Measurements from ENCODE around the gene FATE1. TPM values are rescaled to one million over a fixed set of nuclear protein-coding genes. Genes with fewer than 3 reads are reported as not detected.

FATE1 gene
- total RNA-seq, 1 donor from 2014 or later = not detected

- Mint-ChIP-seq H3K4me3 (ENCODE audit: unreplicated experiment) (no peak overlapping the region), H3K36me3 (ENCODE audit: low read depth, unreplicated experiment) (no peaks in the 10 kb centered on the region), H3K27ac (ENCODE audit: unreplicated experiment) (no peak overlapping the region), H3K27me3 (ENCODE audit: low read depth, unreplicated experiment) (peaks cover 18% of the 10 kb centered on the region), H3K4me1 (ENCODE audit: low read depth, unreplicated experiment) (peaks cover 5% of the 10 kb centered on the region), H3K9me3 (ENCODE audit: unreplicated experiment) (no peaks in the 10 kb centered on the region)
- Histone ChIP-seq H3K9ac (ENCODE audit: low read length) (no peak overlapping the region), H2AFZ (ENCODE audit: low read depth, low read length) (peak overlapping the region; percentile 58), H3K4me3 (ENCODE audit: insufficient read depth, low read depth, low read length) (no peak overlapping the region), H3K9me3 (ENCODE audit: insufficient read depth, low read depth, low read length) (no peaks in the 10 kb centered on the region), H3K4me1 (ENCODE audit: insufficient read depth, low read length) (peaks cover 13% of the 10 kb centered on the region), H4K20me1 (ENCODE audit: insufficient read depth, low read length) (no peaks in the 10 kb centered on the region), H3K27me3 (ENCODE audit: insufficient read depth, low read length) (no peaks in the 10 kb centered on the region), H3K27ac (ENCODE audit: low read depth, low read length) (no peak overlapping the region), H3K4me2 (ENCODE audit: low read length) (peak overlapping the region; percentile 73), H3K36me3 (ENCODE audit: insufficient read depth, low read length) (no peaks in the 10 kb centered on the region), H3K79me2 (ENCODE audit: insufficient read depth, low read length) (no peaks in the 10 kb centered on the region)
- DNase-seq (ENCODE audit: low read depth) = peak; percentile 36
- TF ChIP-seq EZH2 (IDR thresholded peaks at IDR 0.05; ENCODE audit: insufficient read depth, low read length) (no peak), CTCF (IDR thresholded peaks at IDR 0.05; ENCODE audit: insufficient read depth, low read depth, low read length) (peak; percentile 71)
- FAIRE-seq = peak; percentile 80
Observed at GRCh38 chrX:151753313-151754046, 37.6 kb downstream of the FATE1 start.

GRCh38 chrX:151754047-151754429 is 38.2 kb downstream of the FATE1 start:
- H4K20me1 ChIP-seq (ENCODE audit: insufficient read depth, low read length) = no peaks in the 10 kb centered on the region
- no peaks in the 10 kb centered on the region for H3K9me3 Mint-ChIP-seq (ENCODE audit: unreplicated experiment)
- H3K27me3 Mint-ChIP-seq (ENCODE audit: low read depth, unreplicated experiment) = peaks cover 18% of the 10 kb centered on the region
- peaks cover 5% of the 10 kb centered on the region for H3K4me1 Mint-ChIP-seq (ENCODE audit: low read depth, unreplicated experiment)
- no peaks in the 10 kb centered on the region for H3K36me3 Mint-ChIP-seq (ENCODE audit: low read depth, unreplicated experiment)
- FAIRE-seq = peak; percentile 99
- peak overlapping the region; percentile 73 for H3K4me2 ChIP-seq (ENCODE audit: low read length)
- H3K9me3 ChIP-seq (ENCODE audit: insufficient read depth, low read depth, low read length) = no peaks in the 10 kb centered on the region
- H3K4me3 Mint-ChIP-seq (ENCODE audit: unreplicated experiment) = no peak overlapping the region
- no peak overlapping the region for H3K4me3 ChIP-seq (ENCODE audit: insufficient read depth, low read depth, low read length)
- no peaks in the 10 kb centered on the region for H3K36me3 ChIP-seq (ENCODE audit: insufficient read depth, low read length)
- peaks cover 13% of the 10 kb centered on the region for H3K4me1 ChIP-seq (ENCODE audit: insufficient read depth, low read length)
- H3K27ac Mint-ChIP-seq (ENCODE audit: unreplicated experiment) = peak overlapping the region; percentile 34
- DNase-seq (ENCODE audit: low read depth) = peak; percentile 85
- H3K9ac ChIP-seq (ENCODE audit: low read length) = no peak overlapping the region
- H3K79me2 ChIP-seq (ENCODE audit: insufficient read depth, low read length) = no peaks in the 10 kb centered on the region
- H2AFZ ChIP-seq (ENCODE audit: low read depth, low read length) = peak overlapping the region; percentile 58
- no peak overlapping the region for H3K27ac ChIP-seq (ENCODE audit: low read depth, low read length)
- TF ChIP-seq CTCF (IDR thresholded peaks at IDR 0.05; ENCODE audit: insufficient read depth, low read depth, low read length) = no peak
- no peak for TF ChIP-seq EZH2 (IDR thresholded peaks at IDR 0.05; ENCODE audit: insufficient read depth, low read length)
- H3K27me3 ChIP-seq (ENCODE audit: insufficient read depth, low read length) = no peaks in the 10 kb centered on the region

DNA sequence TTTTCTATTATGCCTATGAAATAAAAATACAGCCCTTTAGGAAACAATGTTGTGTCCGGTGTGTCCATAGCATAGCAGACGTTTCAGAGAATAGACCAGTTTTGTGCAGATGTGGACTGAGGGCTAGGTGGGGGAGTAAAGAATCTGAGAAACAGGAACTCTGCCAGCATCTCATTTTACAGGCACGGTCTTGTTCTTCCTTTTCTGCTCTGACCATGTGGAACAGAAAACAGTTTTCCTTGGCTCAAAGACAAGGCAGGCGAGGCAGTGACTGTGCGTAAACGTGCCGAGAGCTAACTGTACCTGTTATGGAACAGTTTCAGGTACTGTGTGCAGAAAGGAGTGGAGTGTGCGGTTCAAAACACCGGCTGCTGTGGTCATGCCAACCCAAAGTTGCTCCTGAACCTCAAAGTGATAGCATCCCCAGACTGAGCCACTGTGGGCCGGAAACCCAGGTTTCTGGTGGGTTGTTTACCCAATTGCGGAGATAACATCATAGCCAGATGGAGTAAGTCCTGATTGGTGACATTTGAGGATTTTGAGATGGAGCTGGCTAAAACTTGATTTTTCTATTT is 38.9 kb downstream of the FATE1 start:
- no peaks in the 10 kb centered on the region for H3K79me2 ChIP-seq (ENCODE audit: insufficient read depth, low read length)
- Mint-ChIP-seq H3K4me1 (ENCODE audit: low read depth, unreplicated experiment) (peaks cover 5% of the 10 kb centered on the region), H3K9me3 (ENCODE audit: unreplicated experiment) (no peaks in the 10 kb centered on the region), H3K4me3 (ENCODE audit: unreplicated experiment) (no peak overlapping the region), H3K27ac (ENCODE audit: unreplicated experiment) (no peak overlapping the region), H3K36me3 (ENCODE audit: low read depth, unreplicated experiment) (no peaks in the 10 kb centered on the region), H3K27me3 (ENCODE audit: low read depth, unreplicated experiment) (peaks cover 19% of the 10 kb centered on the region)
- no peaks in the 10 kb centered on the region for H3K9me3 ChIP-seq (ENCODE audit: insufficient read depth, low read depth, low read length)
- H3K9ac ChIP-seq (ENCODE audit: low read length) = no peak overlapping the region
- H3K36me3 ChIP-seq (ENCODE audit: insufficient read depth, low read length) = no peaks in the 10 kb centered on the region
- H3K27ac ChIP-seq (ENCODE audit: low read depth, low read length) = no peak overlapping the region
- DNase-seq (ENCODE audit: low read depth) (peak; percentile 63), FAIRE-seq (no peak)
- H2AFZ ChIP-seq (ENCODE audit: low read depth, low read length) = no peak overlapping the region
- H3K4me3 ChIP-seq (ENCODE audit: insufficient read depth, low read depth, low read length) = no peak overlapping the region
- H3K4me1 ChIP-seq (ENCODE audit: insufficient read depth, low read length) = peaks cover 13% of the 10 kb centered on the region
- no peaks in the 10 kb centered on the region for H3K27me3 ChIP-seq (ENCODE audit: insufficient read depth, low read length)
- H4K20me1 ChIP-seq (ENCODE audit: insufficient read depth, low read length) = no peaks in the 10 kb centered on the region
- peak overlapping the region; percentile 73 for H3K4me2 ChIP-seq (ENCODE audit: low read length)
- TF ChIP-seq EZH2 (IDR thresholded peaks at IDR 0.05; ENCODE audit: insufficient read depth, low read length) (no peak), CTCF (IDR thresholded peaks at IDR 0.05; ENCODE audit: insufficient read depth, low read depth, low read length) (no peak)
